Neuronal stem cell (in vitro differentiated cells): ENCODE measurements around the gene ALLC.

Experiments used
- DNase-seq: peaks from one replicate; pipeline ENCODE4 v3.0.0-alpha.2; 2013; ENCODE audit warnings: low spot score
- H2AFZ ChIP-seq: one replicate; pipeline ENCODE4 v1.6.1; 2013; ENCODE audit warnings: mild to moderate bottlenecking, low read length, inconsistent platforms
- H2AK5ac ChIP-seq: 2 replicates; pipeline ENCODE4 v1.6.1; 2013; ENCODE audit warnings: low read depth, mild to moderate bottlenecking, inconsistent platforms, low read length, moderate library complexity, mixed read lengths
- H2BK120ac ChIP-seq: 2 replicates; pipeline ENCODE4 v1.6.1; 2013; ENCODE audit warnings: low read depth, mild to moderate bottlenecking, inconsistent platforms, low read length, moderate library complexity, mixed read lengths
- H2BK12ac ChIP-seq: one replicate; pipeline ENCODE4 v1.6.1; 2013; ENCODE audit warnings: low read length, inconsistent platforms
- H2BK15ac ChIP-seq: 2 replicates; pipeline ENCODE4 v1.6.1; 2013; ENCODE audit warnings: mild to moderate bottlenecking, low read length, inconsistent platforms, mixed read lengths
- H2BK5ac ChIP-seq: one replicate; pipeline ENCODE4 v1.6.1; 2013; ENCODE audit warnings: inconsistent platforms, mild to moderate bottlenecking, low read length, moderate library complexity
- H3K14ac ChIP-seq: one replicate; pipeline ENCODE4 v1.6.1; 2013; ENCODE audit warnings: low read length, inconsistent platforms
- H3K18ac ChIP-seq: 2 replicates; pipeline ENCODE4 v1.6.1; 2013; ENCODE audit warnings: low read length, inconsistent platforms
- H3K23ac ChIP-seq: 2 replicates; pipeline ENCODE4 v1.6.1; 2013; ENCODE audit warnings: low read depth, mild to moderate bottlenecking, mixed read lengths, low read length, inconsistent platforms; ENCODE audit not compliant: poor library complexity
- H3K27ac ChIP-seq: replicated peaks from 3 replicates; pipeline ENCODE4 v1.5.1; 2013; ENCODE audit warnings: low read length, inconsistent platforms
- H3K27me3 ChIP-seq, 3 experiments: 2 replicates each; pipeline ENCODE4 v1.6.1; 2013; ENCODE audit warnings: low read length in 3 of 3, mild to moderate bottlenecking in 2 of 3, inconsistent platforms in 1 of 3, low read depth in 1 of 3, mixed read lengths in 1 of 3, moderate library complexity in 1 of 3; ENCODE audit not compliant: control insufficient read depth in 3 of 3, insufficient read depth in 3 of 3
- H3K36me3 ChIP-seq, 2 donors: replicated peaks in 1 of 2; 2 replicates each; pipeline ENCODE4 v1.6.1; 2013; ENCODE audit warnings: low read length in 2 of 2; ENCODE audit not compliant: control insufficient read depth in 2 of 2, insufficient read depth in 2 of 2
- H3K4ac ChIP-seq: 2 replicates; pipeline ENCODE4 v1.6.1; 2013; ENCODE audit warnings: inconsistent platforms, mild to moderate bottlenecking, low read length, moderate library complexity
- H3K4me1 ChIP-seq, 2 donors: 1 replicate in 1 of 2; 2 replicates in 1 of 2; pipeline ENCODE4 v1.6.1; 2013; ENCODE audit warnings: low read length in 2 of 2, low read depth in 1 of 2; ENCODE audit not compliant: control insufficient read depth in 2 of 2, insufficient read depth in 1 of 2
- H3K4me2 ChIP-seq: one replicate; pipeline ENCODE4 v1.6.1; 2013; ENCODE audit warnings: mild to moderate bottlenecking, low read length, inconsistent platforms; ENCODE audit not compliant: insufficient read depth, poor library complexity, severe bottlenecking
- H3K4me3 ChIP-seq, 2 donors: 2 replicates each; pipeline ENCODE4 v1.5.1; 2013; ENCODE audit warnings: low read length in 2 of 2, mild to moderate bottlenecking in 2 of 2, inconsistent platforms in 1 of 2, moderate library complexity in 1 of 2
- H3K79me1 ChIP-seq: one replicate; pipeline ENCODE4 v1.6.1; 2013; ENCODE audit warnings: low read depth, mild to moderate bottlenecking, inconsistent platforms, low read length, moderate library complexity
- H3K9ac ChIP-seq: one replicate; pipeline ENCODE4 v1.6.1; 2013; ENCODE audit warnings: mild to moderate bottlenecking, low read depth, low read length, inconsistent platforms; ENCODE audit not compliant: poor library complexity
- H3K9me3 ChIP-seq, 2 donors: replicated peaks in 1 of 2; 2 replicates each; pipeline versions ENCODE3 to v1.6.1; 2013; ENCODE audit warnings: low read length in 2 of 2, mild to moderate bottlenecking in 2 of 2, inconsistent platforms in 1 of 2, low read depth in 1 of 2, mixed read lengths in 1 of 2, moderate library complexity in 1 of 2; ENCODE audit not compliant: control insufficient read depth in 2 of 2, insufficient read depth in 1 of 2
- H4K8ac ChIP-seq: one replicate; pipeline ENCODE4 v1.6.1; 2013; ENCODE audit warnings: low read depth, mild to moderate bottlenecking, inconsistent platforms, low read length, moderate library complexity
- H4K91ac ChIP-seq: one replicate; pipeline ENCODE4 v1.6.1; 2013; ENCODE audit warnings: low read length, low read depth, mild to moderate bottlenecking, inconsistent platforms; ENCODE audit not compliant: poor library complexity
- WGBS, 2 donors: extraction: QIAGEN DNeasy Blood & Tissue Kit; methylation state at CpG; one replicate each; pipeline ENCODE4 v1.1.7; 2013; ENCODE audit warnings: missing lambda C conversion rate in 2 of 2, mixed read lengths in 1 of 2; ENCODE audit not compliant: insufficient read length in 2 of 2, insufficient replicate concordance in 1 of 2; ENCODE audit errors: extremely low coverage in 2 of 2; 5-methylcytosine and 5-hydroxymethylcytosine counted together

The ALLC gene

GRCh38 chr2:3665886-3666612 lies 8.0 kb downstream of the ALLC start:
- DNase-seq = no peak
- Histone ChIP-seq H3K9me3 (no peaks in the 10 kb centered on the region), H3K36me3 (no peaks in the 10 kb centered on the region), H2AFZ (peak overlapping the region; percentile 65), H3K4me1 (no peaks in the 10 kb centered on the region), H2BK12ac (no peak overlapping the region), H2BK15ac (peak overlapping the region; percentile 25), H2BK5ac (no peak overlapping the region), H3K4me2 (no peak overlapping the region), H3K79me1 (no peaks in the 10 kb centered on the region), H3K9ac (no peak overlapping the region), H4K8ac (no peak overlapping the region), H3K27me3 (no peaks in the 10 kb centered on the region), H3K4ac (no peak overlapping the region), H4K91ac (no peak overlapping the region), H3K14ac (no peak overlapping the region), H3K27ac (no peak overlapping the region), H3K18ac (peak overlapping the region; percentile 88), H2BK120ac (no peak overlapping the region), H3K23ac (no peak overlapping the region), H2AK5ac (no peak overlapping the region), H3K4me3 (no peak overlapping the region)
- no CpG with 5 or more reads among the region's 16 CpGs for WGBS, 2 donors

GRCh38 chr2:3666613-3666975 lies 8.6 kb downstream of the ALLC start:
- H3K9ac ChIP-seq = no peak overlapping the region
- H4K8ac ChIP-seq = no peak overlapping the region
- no peak overlapping the region for H2BK12ac ChIP-seq
- no peak overlapping the region for H4K91ac ChIP-seq
- WGBS, 2 donors = no CpG with 5 or more reads among the region's 18 CpGs
- no peaks in the 10 kb centered on the region for H3K4me1 ChIP-seq
- H3K9me3 ChIP-seq = no peaks in the 10 kb centered on the region
- H3K79me1 ChIP-seq = no peaks in the 10 kb centered on the region
- H3K23ac ChIP-seq = no peak overlapping the region
- H3K27ac ChIP-seq = no peak overlapping the region
- H3K18ac ChIP-seq = peak overlapping the region; percentile 88
- H2BK120ac ChIP-seq = no peak overlapping the region
- no peak overlapping the region for H3K4me3 ChIP-seq
- H3K27me3 ChIP-seq = no peaks in the 10 kb centered on the region
- H2AK5ac ChIP-seq = no peak overlapping the region
- H3K14ac ChIP-seq = no peak overlapping the region
- H2BK15ac ChIP-seq = peak overlapping the region; percentile 25
- no peaks in the 10 kb centered on the region for H3K36me3 ChIP-seq
- no peak overlapping the region for H3K4ac ChIP-seq
- no peak overlapping the region for H3K4me2 ChIP-seq
- DNase-seq = no peak
- H2AFZ ChIP-seq = no peak overlapping the region
- H2BK5ac ChIP-seq = no peak overlapping the region

GRCh38 chr2:3667151-3667631 lies 9.2 kb downstream of the ALLC start:
- Histone ChIP-seq H3K27me3 (no peaks in the 10 kb centered on the region), H3K4me2 (no peak overlapping the region), H3K27ac (no peak overlapping the region), H2AK5ac (peak overlapping the region; percentile 78), H3K9ac (no peak overlapping the region), H3K18ac (peak overlapping the region; percentile 84), H3K36me3 (no peaks in the 10 kb centered on the region), H4K8ac (no peak overlapping the region), H3K23ac (no peak overlapping the region), H3K4ac (no peak overlapping the region), H3K4me1 (no peaks in the 10 kb centered on the region), H3K4me3 (no peak overlapping the region), H2AFZ (no peak overlapping the region), H2BK15ac (peak overlapping the region; percentile 13), H2BK5ac (no peak overlapping the region), H3K79me1 (no peaks in the 10 kb centered on the region), H2BK120ac (no peak overlapping the region), H4K91ac (no peak overlapping the region), H3K9me3 (no peaks in the 10 kb centered on the region), H2BK12ac (peak overlapping the region; percentile 43), H3K14ac (no peak overlapping the region)
- WGBS, 2 donors = no CpG with 5 or more reads among the region's 23 CpGs
- no peak for DNase-seq

GRCh38 chr2:3669656-3670055 lies 11.7 kb downstream of the ALLC start:
- no peak for DNase-seq
- no peak overlapping the region for H4K8ac ChIP-seq
- no peak overlapping the region for H2BK5ac ChIP-seq
- no peak overlapping the region for H3K14ac ChIP-seq
- WGBS, 2 donors = no CpG with 5 or more reads among the region's 8 CpGs
- no peak overlapping the region for H3K23ac ChIP-seq
- no peaks in the 10 kb centered on the region for H3K36me3 ChIP-seq
- H2AFZ ChIP-seq = no peak overlapping the region
- H2BK120ac ChIP-seq = no peak overlapping the region
- no peaks in the 10 kb centered on the region for H3K27me3 ChIP-seq
- no peak overlapping the region for H3K18ac ChIP-seq
- H3K9me3 ChIP-seq = no peaks in the 10 kb centered on the region
- H2BK12ac ChIP-seq = no peak overlapping the region
- H3K4me1 ChIP-seq = no peaks in the 10 kb centered on the region
- H3K27ac ChIP-seq = no peak overlapping the region
- no peak overlapping the region for H3K4me2 ChIP-seq
- H3K4ac ChIP-seq = no peak overlapping the region
- H3K9ac ChIP-seq = no peak overlapping the region
- H3K79me1 ChIP-seq = no peaks in the 10 kb centered on the region
- no peak overlapping the region for H2BK15ac ChIP-seq
- H3K4me3 ChIP-seq = no peak overlapping the region
- H4K91ac ChIP-seq = no peak overlapping the region
- H2AK5ac ChIP-seq = no peak overlapping the region
